Cardiac muscle cell (in vitro differentiated cells and primary cell): ENCODE data around the gene CPT1A. TPM values are rescaled to one million over a fixed set of nuclear protein-coding genes. Genes with fewer than 3 reads are reported as not detected.
A peak's percentile ranks its signal among the peaks of the same experiment; 100 is the strongest.
"Not testable (repeated sequence)": the region's sequence is repeated elsewhere in the genome, so short reads cannot be mapped to it uniquely, and the experiment has no call there.

Source experiments
- DNase-seq, 2 donors: peaks; one replicate each; pipeline versions ENCODE4 v3.0.0 to v3.0.0-alpha.2; 2010 to 2017; ENCODE audit warnings: low read depth in 1 of 2, low spot score in 1 of 2
- H3K27ac ChIP-seq: fragments of 200-600 bp; sonication (generic); 2 replicates; pipeline ENCODE4 v1.5.1; 2016
- H3K27me3 ChIP-seq: fragments of 200-600 bp; sonication (generic); 2 replicates; pipeline ENCODE4 v1.6.0; 2016; ENCODE audit warnings: control low read depth
- H3K36me3 ChIP-seq: fragments of 200-600 bp; sonication (generic); 2 replicates; pipeline ENCODE4 v1.5.1; 2016; ENCODE audit warnings: control low read depth
- H3K4me1 ChIP-seq: fragments of 200-600 bp; sonication (generic); 2 replicates; pipeline ENCODE4 v1.8.1; 2017; ENCODE audit warnings: low read depth, mild to moderate bottlenecking, mixed run types
- H3K4me3 ChIP-seq: fragments of 200-600 bp; sonication (generic); 2 replicates; pipeline ENCODE4 v1.5.1; 2016; ENCODE audit warnings: mild to moderate bottlenecking
- H3K9me3 ChIP-seq: fragments of 200-600 bp; sonication (generic); 2 replicates; pipeline ENCODE4 v1.5.1; 2017; ENCODE audit warnings: low read depth, mild to moderate bottlenecking, control low read depth
- polyA plus RNA-seq: library from polyadenylated mRNA; unstranded; fragments of >200 nt; fragmentation: Nextera tagmentation; extraction: Ambion mirVana; gene quantifications from 2 replicates; pipeline ENCODE4 v1.2.1, GENCODE V29; 2016
- total RNA-seq: library from RNA; depleted of rRNA; stranded (reverse); fragments of >200 nt; gene quantifications from 2 replicates; pipeline ENCODE4 v1.2.3, GENCODE V29; 2016
- TF ChIP-seq, protein P1 (sequence below): IDR thresholded peaks from 2 replicates; pipeline ENCODE4 v1.5.1; 2012; ENCODE audit warnings: low read depth, mild to moderate bottlenecking, low read length

CPT1A gene
- total RNA-seq (7.4 and 10.9 TPM in 2 replicates), polyA plus RNA-seq (1.7 and 2.1 TPM in 2 replicates)

DNA sequence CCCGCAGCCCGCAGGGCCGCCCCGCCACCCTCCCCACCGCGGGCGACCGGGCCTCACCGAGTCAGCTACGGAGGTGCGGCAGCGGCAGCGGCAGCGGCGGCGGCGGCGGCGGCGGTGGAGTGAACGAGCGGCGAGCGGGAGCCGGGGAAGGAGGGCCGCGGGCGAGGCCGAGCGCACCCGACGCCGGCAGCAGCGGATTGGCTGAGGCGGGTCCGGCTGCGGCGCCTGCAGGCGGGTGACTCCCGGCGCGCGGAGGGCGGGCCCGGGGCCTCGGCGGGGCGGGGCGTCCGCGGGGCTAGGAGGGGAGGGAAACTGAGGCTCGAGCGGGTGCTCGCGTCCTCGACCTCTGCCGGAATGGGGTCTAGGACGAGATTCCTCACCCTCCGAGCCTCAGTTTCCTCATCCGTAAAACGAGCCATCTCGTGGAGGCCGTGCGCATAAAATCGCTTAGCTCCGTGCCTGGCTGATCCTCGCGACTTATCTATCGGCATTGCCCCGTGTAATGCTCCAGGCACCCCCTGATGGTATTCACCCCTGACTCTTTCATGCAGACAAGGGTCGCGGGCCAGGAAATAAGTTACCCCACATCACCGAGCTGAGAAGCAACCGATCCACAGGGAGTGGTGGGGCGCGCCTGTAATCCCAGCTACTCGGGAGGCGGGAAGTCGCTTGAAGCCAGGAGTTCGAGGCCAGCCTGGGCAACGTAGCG, at the start of gene CPT1A:
CPT1A (minus strand) TSS at position 199 of the 709 bp plus-strand sequence. CDS start 26,442 bp downstream, outside the sequence.
- no peak within 1 kb of the TSS for H3K27ac ChIP-seq
- no peaks in the 10 kb centered on the region for H3K9me3 ChIP-seq
- peaks cover 61% of the 10 kb centered on the region for H3K27me3 ChIP-seq
- peaks cover 19% of the 10 kb centered on the region for H3K4me1 ChIP-seq
- H3K4me3 ChIP-seq: peak within 1 kb of the TSS; percentile 30
- no peaks in the 10 kb centered on the region for H3K36me3 ChIP-seq
- TF ChIP-seq, protein P1, sequence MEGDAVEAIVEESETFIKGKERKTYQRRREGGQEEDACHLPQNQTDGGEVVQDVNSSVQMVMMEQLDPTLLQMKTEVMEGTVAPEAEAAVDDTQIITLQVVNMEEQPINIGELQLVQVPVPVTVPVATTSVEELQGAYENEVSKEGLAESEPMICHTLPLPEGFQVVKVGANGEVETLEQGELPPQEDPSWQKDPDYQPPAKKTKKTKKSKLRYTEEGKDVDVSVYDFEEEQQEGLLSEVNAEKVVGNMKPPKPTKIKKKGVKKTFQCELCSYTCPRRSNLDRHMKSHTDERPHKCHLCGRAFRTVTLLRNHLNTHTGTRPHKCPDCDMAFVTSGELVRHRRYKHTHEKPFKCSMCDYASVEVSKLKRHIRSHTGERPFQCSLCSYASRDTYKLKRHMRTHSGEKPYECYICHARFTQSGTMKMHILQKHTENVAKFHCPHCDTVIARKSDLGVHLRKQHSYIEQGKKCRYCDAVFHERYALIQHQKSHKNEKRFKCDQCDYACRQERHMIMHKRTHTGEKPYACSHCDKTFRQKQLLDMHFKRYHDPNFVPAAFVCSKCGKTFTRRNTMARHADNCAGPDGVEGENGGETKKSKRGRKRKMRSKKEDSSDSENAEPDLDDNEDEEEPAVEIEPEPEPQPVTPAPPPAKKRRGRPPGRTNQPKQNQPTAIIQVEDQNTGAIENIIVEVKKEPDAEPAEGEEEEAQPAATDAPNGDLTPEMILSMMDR: no peak
- DNase-seq: peak; percentile 83

DNA sequence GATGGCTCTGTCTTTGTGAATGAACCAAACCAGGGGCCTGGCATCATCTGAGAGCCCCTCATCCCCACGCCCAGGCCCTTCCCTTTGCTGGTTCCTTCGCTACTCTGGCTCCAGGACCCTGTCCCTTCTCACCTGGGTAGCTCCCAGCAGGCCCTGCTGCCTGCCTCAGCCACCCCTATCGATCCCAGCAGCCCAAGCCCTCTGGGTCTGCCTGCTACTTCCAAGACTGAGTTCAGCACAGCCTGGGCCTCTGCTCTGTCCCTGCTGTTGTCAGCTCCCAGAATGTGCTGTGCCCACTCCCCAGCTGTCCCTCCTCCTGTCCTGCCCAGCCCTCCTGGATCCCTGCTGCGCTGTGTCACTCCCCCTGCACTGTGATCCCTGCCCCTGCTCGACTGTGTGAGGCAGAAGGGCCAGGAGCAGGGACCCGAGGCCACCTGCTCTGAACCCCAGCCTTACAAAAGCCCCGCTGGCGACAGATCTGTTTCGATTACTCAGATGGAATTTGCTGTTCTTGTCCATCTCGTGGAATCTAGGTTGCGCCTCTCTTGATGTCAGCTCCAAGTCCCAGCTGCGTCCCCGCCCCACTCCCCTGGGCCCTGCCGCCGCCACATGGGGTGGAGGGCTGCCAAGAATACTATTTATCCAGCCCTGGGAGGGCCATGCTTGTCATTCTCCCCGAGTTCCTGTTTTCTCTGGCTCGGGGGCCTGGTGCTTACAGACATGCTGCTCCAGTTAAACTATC, 48.9 kb upstream of the CPT1A start:
- H3K27ac ChIP-seq: peak overlapping the region; percentile 28

DNA sequence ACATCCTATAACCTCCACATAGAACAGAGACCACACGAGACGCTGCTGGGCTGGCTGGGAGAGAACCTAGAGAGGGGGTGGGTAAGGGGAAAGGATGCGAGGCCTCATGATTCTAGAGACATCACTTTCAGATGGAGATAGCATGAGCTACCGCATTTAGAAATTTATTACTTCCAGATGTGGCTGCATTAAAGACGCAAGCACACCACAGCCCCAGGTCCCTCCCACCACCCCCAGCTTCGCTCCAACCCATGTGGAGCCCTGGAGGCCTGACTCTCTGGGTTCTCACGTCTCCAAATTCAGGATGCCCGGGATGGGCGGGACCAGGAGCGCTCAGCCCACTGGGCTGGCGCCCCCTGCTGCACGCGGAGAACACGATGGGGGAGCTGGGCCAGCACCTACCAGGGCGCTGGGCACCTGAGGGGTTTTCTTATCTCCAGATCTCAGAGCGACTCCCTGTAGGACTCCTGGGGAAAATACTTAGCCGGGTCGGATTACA, 48.3 kb upstream of the CPT1A start:
- H3K9me3 ChIP-seq: no peaks in the 10 kb centered on the region
- TF ChIP-seq, protein P1: peak; percentile 72
- peaks cover 31% of the 10 kb centered on the region for H3K36me3 ChIP-seq
- no peaks in the 10 kb centered on the region for H3K27me3 ChIP-seq
- no peaks in the 10 kb centered on the region for H3K4me1 ChIP-seq
- no peak overlapping the region for H3K4me3 ChIP-seq
- peak; percentile 54 to 80 for DNase-seq
- H3K27ac ChIP-seq: no peak overlapping the region

More for the DNA sequence above, 48.9 kb upstream of the CPT1A start:
- TF ChIP-seq, protein P1: no peak
- H3K36me3 ChIP-seq: peaks cover 35% of the 10 kb centered on the region
- no peak overlapping the region for H3K4me3 ChIP-seq
- H3K4me1 ChIP-seq: no peaks in the 10 kb centered on the region
- no peaks in the 10 kb centered on the region for H3K27me3 ChIP-seq
- no peaks in the 10 kb centered on the region for H3K9me3 ChIP-seq
- DNase-seq: peak in 1 of 2 donors; percentile 80

DNA sequence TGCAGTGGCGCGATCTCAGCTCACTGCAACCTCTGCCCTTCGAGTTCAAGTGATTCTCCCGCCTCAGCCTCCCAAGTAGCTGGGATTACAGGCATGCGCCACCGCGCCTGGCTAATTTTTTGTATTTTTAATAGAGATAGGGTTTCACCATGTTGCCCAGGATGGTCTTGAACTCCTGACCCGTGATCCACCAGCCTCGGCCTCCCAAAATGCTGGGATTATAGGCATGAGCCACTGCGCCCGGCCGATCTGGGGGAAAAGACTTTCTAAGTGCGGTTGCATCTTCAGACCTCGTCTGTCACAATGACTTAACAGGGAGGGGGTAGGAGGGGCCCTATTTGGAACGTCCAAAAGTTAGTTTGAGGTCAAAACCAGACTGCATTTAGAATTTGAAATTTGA, 43.1 kb upstream of the CPT1A start:
- H3K27ac ChIP-seq, H3K36me3 ChIP-seq, H3K9me3 ChIP-seq, H3K4me1 ChIP-seq, H3K4me3 ChIP-seq, H3K27me3 ChIP-seq, DNase-seq: not testable (repeated sequence)

DNA sequence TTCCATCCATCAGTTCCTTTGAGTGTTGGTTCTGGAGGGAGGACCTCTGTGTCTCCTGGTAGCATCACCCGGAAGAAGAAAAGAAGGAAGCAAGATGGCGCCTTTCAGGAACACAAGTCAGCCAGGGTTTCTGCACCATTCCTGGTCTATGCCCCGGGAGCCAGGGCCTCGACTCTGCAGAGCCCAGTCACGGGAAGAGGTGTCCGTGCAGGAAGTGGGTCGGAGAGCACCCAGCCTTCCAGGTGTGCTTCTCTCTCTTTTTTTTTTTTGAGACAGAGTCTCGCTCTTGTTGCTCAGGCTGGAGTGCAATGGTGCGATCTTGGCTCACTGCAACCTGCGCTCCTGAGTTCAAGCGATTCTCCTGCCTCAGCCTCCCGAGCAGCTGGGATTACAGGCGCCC, 40.7 kb upstream of the CPT1A start:
- no peak overlapping the region for H3K27ac ChIP-seq
- no peak for DNase-seq
- TF ChIP-seq, protein P1: no peak
- H3K4me3 ChIP-seq: no peak overlapping the region
- H3K27me3 ChIP-seq: no peaks in the 10 kb centered on the region
- H3K4me1 ChIP-seq: peaks cover 15% of the 10 kb centered on the region
- no peaks in the 10 kb centered on the region for H3K9me3 ChIP-seq
- no peaks in the 10 kb centered on the region for H3K36me3 ChIP-seq

DNA sequence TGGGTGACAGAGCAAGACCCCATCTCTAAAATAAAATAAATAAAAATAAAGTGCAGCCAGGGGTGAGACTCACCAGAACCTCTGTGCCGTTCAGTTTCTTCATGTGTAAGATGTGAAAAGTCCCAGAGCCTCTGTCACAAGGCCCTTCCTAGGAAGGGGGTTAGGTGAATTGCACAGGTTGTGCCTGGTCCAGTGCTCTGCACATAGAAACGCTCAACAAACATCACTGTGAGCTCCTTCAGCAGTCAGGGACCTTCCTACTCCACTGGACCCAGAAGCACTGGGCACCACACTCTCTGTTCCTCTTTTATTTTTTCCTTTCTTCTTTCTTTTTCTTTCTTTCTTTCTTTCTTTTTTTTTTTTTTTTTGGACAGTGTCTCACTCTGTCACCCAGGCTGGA, 39.6 kb upstream of the CPT1A start:
- no peak for DNase-seq
- Histone ChIP-seq H3K9me3 (no peaks in the 10 kb centered on the region), H3K27me3 (no peaks in the 10 kb centered on the region), H3K27ac (no peak overlapping the region), H3K4me3 (no peak overlapping the region), H3K4me1 (peaks cover 15% of the 10 kb centered on the region), H3K36me3 (no peaks in the 10 kb centered on the region)
- TF ChIP-seq, protein P1: no peak
